ENCODE measurements around the gene GALNT12.

Gene GALNT12

GRCh38 chr9:98880311-98881015 is 73.0 kb downstream of the GALNT12 start:
- no peak for DNase-seq (ENCODE audit: low spot score)

DNA sequence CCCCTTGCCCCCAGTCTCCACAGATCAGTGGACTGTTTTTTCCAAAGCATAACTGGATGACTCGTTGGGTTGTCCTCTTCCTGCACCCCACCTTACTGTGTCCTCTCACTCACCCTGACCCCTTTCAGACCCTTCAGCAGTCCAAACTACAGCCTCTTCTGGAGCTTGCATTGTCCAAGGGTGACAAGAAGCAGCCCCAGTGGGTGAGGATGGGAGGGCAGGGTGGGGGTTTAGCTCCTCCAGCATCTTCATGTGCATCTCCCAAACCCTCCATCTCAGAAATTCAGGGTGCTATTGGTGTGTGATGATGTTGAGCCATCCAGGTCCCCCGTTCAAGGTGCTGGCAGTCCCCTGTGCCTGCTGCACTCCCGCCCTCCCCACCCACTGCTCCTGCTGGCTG is 73.9 kb downstream of the GALNT12 start:
- no peak for DNase-seq (ENCODE audit: low spot score)

DNA sequence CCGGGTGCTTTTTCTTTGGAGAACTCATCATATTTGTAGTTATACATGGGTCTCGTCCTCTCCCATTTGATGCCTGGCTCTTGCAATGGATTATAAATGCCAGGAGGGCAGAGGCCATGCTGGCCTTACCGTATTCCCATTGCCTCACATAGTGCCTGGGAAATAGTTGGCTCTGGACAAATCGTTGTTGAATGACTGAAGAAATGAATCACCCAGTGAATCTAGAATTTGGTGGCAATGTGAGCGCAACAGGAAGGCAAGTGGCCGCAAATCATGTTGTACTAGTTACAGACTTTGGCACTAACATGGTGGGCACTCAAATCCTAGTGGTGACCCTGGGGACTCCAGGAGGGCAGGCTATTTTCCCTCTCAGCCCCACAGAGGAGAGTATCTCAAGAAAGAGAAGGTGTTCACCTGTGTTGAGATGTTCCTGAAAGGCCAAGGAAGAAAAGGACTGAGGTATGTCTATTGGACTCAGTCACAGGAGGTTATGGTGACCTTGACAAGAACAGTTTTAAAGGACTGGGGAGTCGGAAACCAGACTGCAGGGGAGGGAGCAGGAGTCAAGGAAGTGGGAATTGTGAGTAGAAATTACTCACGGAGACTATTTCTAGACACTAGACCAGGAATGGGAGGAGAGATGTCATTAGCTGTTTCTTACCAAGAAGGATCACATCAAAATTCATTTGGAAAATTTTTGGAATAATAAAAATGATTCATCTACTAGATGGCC is 74.5 kb downstream of the GALNT12 start:
- no peak for DNase-seq (ENCODE audit: low spot score)

DNA sequence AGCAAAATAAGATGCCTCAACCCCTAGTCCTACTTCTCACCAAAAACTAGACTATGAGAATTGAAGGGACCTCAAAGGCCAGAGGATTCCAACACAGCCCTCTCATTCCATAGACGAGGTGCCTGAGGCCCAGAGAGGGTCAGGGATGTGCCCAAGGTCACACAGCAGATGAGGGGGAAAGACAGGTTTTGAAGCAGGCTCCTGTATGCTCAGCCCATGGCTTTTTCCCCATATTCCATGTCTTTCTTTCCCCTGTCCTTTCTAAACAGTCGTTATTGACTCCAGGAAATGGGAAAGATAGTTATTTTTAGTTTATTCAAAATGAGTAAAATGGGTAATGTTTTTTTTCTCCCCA is 75.1 kb downstream of the GALNT12 start:
- DNase-seq (ENCODE audit: low spot score) = no peak

DNA sequence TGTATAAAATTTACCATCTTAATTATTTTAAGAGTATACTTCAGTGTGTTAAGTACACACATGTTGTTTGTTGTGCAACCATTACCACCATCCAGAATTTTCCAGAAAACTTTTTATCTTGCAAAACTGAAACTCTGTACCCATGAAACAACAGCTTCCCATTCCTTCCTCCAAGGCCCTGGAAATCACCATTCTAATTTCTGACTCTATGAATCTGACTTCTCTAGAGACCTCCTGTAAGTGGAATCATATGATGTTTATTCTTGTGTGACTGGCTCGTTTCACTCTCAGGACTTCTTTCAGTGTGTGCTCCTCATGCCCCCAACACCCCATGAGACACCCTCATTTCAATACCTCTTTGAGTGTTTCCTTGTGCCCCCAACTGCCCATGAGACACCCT is 75.8 kb downstream of the GALNT12 start:
- DNase-seq (ENCODE audit: low spot score) = no peak

- no peak for DNase-seq (ENCODE audit: low spot score)
Observed at GRCh38 chr9:98884849-98885248, 77.4 kb downstream of the GALNT12 start.

- DNase-seq (ENCODE audit: low spot score) = no peak
Observed at GRCh38 chr9:98885575-98886295, 78.3 kb downstream of the GALNT12 start.

- no peak for DNase-seq (ENCODE audit: low spot score)
Observed at GRCh38 chr9:98886691-98887229, 79.3 kb downstream of the GALNT12 start.

- no peak for DNase-seq (ENCODE audit: low spot score)
Observed at GRCh38 chr9:98887918-98888510, 80.5 kb downstream of the GALNT12 start.

- no peak for DNase-seq (ENCODE audit: low spot score)
Observed at GRCh38 chr9:98888801-98889421, 81.4 kb downstream of the GALNT12 start.

- DNase-seq (ENCODE audit: low spot score) = no peak
Observed at GRCh38 chr9:98890256-98890655, 82.8 kb downstream of the GALNT12 start.

GRCh38 chr9:98892288-98892687 is 84.8 kb downstream of the GALNT12 start:
- no peak for DNase-seq (ENCODE audit: low spot score)

GRCh38 chr9:98892690-98893089 is 85.2 kb downstream of the GALNT12 start:
- DNase-seq (ENCODE audit: low spot score) = no peak

- DNase-seq (ENCODE audit: low spot score) = no peak
Observed at GRCh38 chr9:98894171-98894570, 86.7 kb downstream of the GALNT12 start.

DNA sequence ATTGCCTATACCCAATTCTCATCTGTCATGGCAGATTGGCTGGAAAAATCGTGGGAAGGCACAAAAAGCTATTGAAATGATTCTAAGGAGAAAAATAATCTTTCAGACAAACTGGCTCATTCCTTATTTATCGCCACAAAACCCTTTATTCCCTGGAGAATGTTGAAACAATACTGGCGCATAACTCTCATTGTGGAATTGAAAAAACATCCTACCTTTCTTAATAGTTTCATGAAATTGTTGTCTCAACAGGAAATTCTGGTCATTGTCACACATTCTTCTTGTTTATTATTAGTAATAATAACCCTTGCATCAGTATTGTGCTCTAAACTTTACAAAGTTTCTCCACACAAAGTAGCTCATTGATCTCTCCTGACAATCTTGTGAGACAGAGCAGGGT is 87.3 kb downstream of the GALNT12 start:
- DNase-seq (ENCODE audit: low spot score) = no peak

- DNase-seq (ENCODE audit: low spot score) = no peak
Observed at GRCh38 chr9:98896632-98897031, 89.2 kb downstream of the GALNT12 start.

DNA sequence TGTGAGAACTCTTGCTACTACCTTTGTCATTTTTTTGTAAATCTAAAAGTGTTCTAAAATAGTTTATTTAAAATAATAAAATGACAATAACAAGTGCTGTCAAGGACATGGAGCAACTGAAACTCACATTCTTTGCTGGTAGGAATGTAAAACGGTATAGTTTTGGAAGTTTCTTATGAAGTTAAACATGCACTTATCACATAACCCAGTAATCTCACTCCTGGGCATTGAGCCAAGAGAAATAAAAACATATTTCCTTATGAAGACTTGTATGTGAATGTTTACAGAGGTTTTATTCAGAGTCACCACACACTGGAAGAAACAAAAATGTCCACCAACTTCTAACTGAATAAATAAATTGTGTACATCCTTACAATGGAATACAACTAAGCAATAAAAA is 90.3 kb downstream of the GALNT12 start:
- no peak for DNase-seq (ENCODE audit: low spot score)

DNA sequence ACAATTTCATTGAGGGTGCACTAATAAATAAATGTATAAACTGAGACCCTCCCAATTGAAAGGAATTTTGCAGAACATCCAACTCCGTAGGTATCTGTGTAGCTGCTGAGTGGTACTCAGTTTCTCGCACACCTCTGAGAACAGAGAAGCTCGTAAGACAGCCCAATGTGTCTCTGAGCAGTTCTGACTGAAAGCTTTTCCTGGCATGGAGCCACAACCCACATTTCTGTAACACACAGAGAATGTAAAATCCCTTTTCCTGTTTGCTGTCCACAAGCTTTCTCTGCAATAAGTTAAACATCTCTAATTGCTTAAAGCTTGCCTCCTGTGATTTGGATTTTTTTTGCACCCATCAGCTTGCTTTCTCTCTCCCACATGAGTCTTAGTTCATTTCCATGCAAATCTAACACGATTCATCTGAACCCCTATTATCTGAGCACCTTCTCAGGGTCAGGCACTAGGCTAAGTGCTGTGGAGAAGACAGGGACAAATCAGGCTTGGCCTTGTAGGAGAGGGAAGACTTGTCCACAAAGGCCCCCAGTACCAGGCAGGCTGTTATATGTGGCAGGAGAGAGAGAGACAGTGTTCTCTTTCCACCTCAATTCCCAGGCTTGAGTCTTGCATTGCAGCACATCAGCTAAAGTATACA is 92.1 kb downstream of the GALNT12 start:
- no peak for DNase-seq (ENCODE audit: low spot score)
